Erythroblast (primary cell): ENCODE data around the gene VEGFA.

Experiments used
- DNase-seq, 2 experiments: peaks; one replicate each; lab custom pipeline; 2025; lab: John Stamatoyannopoulos, UW
- GATA1 ChIP-seq: IDR thresholded peaks from 2 replicates; pipeline ENCODE4 v1.6.1; 2011; ENCODE audit warnings: low read depth, mild to moderate bottlenecking, control low read depth, low read length, moderate library complexity
- POLR2A ChIP-seq: IDR thresholded peaks from 2 replicates; pipeline ENCODE4 v1.6.1; 2011; ENCODE audit warnings: mild to moderate bottlenecking, low read length

The VEGFA gene

DNA sequence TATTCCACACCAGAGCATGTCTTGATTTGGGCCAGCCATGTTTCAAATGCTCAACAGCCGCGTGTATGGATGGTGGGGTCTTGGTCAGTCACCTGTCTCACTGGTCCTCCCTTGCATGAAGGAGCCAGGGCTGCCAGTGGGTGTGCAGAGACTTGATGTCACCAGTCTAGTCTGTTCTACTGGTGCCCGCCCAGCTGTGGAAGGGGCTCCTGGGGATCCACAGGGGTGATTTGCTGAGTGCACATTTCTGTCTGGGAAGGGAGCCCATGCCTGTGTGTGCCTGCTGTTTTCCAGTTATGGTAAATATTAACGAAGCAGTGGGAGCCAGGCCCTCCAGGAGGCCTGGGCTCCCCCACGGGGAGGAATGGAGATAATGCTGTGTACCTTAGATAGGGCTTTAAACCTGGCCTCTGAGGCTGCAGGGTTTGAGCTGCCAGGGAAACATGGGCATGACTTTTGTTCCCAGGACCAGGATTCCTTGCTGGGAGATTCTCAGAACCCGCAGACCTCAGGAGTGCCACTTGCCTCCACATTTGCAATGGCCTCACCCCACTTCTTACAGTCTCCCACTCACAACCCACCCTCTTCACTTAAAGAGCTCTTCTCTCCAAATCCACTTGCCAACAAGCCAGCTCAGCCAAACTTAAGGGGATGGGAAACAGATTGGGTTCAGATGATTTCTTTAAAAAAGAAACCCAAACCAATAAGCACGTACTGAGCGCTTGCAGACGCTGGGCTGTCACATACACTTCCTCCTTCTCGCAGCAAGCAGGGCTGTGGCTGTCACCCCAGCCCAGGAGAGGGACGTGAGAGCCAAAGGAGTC, 54.1 kb downstream of the VEGFA start:
- TF ChIP-seq GATA1, result no peak
- no peak for TF ChIP-seq POLR2A
- DNase-seq, result no peak

- TF ChIP-seq POLR2A (no peak), GATA1 (no peak)
- no peak for DNase-seq
Observed at GRCh38 chr6:43824703-43825064, 54.7 kb downstream of the VEGFA start.

DNA sequence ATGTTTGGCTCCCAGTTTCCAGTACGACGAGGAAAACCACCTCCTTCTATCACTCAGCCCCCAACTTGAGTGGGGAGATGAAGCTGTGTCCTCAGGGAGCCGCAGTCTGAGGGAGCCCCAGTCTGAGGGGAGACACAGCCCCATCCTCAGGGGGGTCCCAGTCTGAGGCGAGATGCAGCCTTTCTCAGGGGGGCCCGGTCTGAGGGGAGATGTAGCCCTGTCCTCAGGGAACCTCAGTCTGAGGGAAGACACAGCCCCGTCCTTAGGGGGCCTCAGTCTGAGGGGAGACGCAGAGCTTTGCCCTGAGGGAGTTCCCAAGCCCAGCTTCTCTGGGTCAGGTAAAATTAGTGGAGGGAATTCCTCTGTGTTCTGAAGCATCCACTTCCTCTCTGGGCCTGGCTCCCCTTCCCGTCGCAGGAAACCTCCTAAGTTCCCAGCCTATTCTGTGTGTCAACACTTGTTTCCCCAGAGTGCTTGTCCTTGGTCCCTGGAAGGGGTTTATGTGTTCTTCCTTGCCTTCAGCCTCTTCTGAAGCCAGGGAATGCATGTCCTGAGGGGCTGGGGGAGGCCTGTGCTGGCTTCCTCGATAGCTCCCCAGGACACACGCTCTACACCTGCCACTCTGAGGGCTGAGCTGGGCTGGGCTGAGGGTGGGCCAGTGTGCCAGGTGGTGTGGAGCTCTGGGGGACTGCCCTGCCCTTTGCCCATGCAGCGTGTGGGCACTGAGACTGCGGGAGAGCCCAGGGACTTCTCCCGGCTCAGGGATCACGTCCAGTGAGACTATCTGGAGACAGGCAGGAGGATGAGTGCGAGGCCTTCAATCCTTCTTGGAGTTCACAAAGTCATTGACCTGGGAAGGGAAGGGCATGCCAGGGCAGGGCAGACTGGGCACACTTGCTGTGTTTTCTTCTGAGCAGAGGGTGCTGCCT, 55.4 kb downstream of the VEGFA start:
- TF ChIP-seq GATA1, result no peak
- no peak for TF ChIP-seq POLR2A
- no peak for DNase-seq

DNA sequence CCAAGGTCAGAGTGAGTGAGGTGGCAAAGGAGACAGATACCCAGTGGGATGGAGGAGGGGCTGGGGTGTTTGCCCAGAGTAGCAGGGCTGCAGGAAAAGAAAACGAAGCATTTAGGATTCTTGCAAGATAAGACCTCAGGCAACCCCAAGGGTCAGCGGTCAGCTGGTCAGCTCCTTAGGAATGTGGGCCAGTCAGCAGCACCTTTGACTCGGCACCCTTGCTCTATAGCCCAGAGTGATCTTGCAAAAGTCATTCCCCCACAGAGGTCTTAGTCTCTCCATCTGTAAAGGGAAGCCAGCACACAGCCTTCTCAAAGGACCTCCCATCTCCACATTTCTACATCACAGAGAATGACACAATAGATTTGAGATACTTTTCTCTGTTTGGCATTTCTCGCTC, 56.7 kb downstream of the VEGFA start:
- no peak for TF ChIP-seq GATA1
- TF ChIP-seq POLR2A, result no peak

DNA sequence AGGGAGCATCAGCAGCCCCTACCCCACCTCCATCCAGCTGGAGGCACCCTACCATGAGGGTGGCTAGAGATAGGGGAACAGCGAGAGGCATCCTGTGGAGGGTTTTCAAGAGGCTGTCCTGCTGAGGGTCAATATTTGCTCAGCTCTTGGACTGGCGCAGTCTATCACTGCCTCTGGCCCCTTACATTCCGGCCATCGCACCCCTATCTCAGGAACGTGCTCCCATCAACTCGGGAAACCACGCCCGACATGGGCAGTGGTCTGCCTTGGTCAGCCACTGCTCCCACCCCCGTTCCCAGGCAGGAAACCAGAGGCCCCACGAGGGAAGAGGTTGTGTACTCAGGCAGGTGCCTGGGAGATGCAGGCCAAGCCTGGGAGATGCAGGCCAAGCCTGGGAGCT, 57.9 kb downstream of the VEGFA start:
- TF ChIP-seq POLR2A, result no peak
- no peak for TF ChIP-seq GATA1

More for the DNA sequence above, 56.7 kb downstream of the VEGFA start:
- DNase-seq, result no peak

GRCh38 chr6:43828711-43829110, 58.7 kb downstream of the VEGFA start:
- DNase-seq, result peak; percentile 50 to 53
- TF ChIP-seq POLR2A (no peak), GATA1 (no peak)

More for the DNA sequence above, 57.9 kb downstream of the VEGFA start:
- no peak for DNase-seq

DNA sequence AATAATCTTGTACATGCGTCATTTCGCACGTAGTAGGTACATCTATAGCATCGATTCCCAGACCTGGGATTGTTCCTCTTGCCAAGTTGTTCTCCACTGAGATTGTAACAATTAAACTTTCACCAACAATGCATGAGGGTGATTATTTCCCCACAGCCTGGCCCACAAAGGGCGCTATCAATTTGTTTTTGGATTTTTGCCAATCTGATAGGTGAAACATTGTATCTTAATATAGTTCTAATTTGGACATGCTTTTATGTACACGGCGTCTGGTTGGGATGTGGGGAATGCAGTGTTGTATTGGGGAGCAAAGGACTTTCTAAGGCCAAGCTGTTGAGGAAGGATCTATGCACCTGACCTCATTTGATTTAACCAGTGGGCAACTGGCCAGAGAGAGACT, 59.5 kb downstream of the VEGFA start:
- TF ChIP-seq GATA1 (no peak), POLR2A (no peak)
- no peak for DNase-seq

DNA sequence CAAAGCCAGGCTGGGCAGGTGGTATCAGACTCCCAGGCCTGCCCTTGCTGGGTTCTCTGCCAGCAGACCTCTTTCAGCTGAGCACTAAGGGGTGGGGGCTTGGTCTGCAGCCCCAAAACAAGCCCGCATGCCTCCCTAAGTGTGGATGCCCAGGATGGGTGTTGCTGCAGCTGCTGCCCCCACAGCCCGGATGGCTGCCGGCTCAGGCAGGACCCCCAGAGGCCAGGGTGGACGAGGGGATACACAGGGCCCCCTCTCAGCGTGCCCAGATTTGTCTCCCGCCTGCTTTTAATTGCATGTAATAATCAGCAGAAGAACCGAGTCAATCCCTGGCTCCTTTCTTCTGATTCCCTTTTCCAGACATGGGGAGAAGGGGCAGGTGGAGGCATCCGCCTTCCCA, 60.8 kb downstream of the VEGFA start:
- no peak for DNase-seq
- TF ChIP-seq POLR2A (no peak), GATA1 (no peak)

DNA sequence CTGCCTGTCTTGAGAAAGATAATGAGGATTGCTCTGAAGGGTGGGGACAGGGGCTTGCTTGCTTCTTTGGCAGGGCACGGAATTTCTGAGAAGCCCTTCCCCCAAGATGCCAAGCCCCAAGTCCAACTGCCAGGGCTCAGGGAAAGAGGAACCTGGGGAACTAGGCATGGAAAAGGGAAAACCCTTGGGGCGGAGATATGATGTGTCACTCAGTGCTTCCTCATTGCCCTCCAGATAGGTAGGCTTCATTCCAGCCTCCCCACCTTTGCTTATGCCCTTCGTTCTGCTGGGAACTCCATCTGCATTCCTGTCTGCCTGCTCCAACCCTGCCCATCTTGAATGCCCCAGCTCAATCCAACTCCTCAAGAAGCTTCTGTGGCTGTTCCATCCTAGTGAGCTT, 61.2 kb downstream of the VEGFA start:
- DNase-seq, result no peak
- TF ChIP-seq GATA1 (no peak), POLR2A (no peak)

- no peak for DNase-seq
- TF ChIP-seq GATA1 (no peak), POLR2A (no peak)
Observed at GRCh38 chr6:43833223-43833995, 63.4 kb downstream of the VEGFA start.

GRCh38 chr6:43833996-43834390, 64.0 kb downstream of the VEGFA start:
- DNase-seq, result no peak
- TF ChIP-seq GATA1 (no peak), POLR2A (no peak)

GRCh38 chr6:43834528-43835155, 64.6 kb downstream of the VEGFA start:
- no peak for DNase-seq
- no peak for TF ChIP-seq GATA1
- TF ChIP-seq POLR2A, result no peak

DNA sequence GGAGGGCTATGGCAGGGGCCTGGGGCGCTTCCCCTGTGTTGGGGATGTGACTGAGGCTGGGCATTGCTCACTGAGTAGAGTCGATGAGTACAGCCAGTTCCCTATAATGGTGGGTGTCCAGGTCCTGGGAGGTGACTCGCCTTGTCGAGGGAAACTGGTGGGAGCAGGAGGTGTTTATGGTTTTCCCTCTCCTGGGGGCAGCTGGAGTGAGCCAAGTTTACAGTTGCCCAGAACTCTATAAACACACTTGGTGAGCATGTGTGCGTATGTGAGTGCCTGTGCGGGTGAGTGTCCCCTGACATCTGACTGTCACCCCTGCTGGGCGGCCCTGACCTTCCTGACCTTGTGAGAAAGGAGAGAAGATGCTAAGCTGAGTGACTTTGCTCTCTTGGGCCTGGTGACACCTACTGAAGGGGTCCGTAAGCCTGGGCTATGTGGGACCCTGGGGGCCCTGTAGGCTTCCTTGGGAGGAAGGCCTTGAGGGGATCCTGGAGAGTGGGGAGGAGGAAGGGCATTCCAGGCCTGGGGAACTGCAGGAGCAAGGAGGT, 65.9 kb downstream of the VEGFA start:
- no peak for DNase-seq
- TF ChIP-seq GATA1 (no peak), POLR2A (no peak)
